GM19395 (cell line): Measurements from ENCODE around the gene LRRC52.

Source experiments
- ATAC-seq: cut with Tn5 transposase; IDR thresholded peaks from one replicate; pipeline ENCODE4 v1.9.1; 2021; ENCODE audit warnings: mild to moderate bottlenecking, moderate library complexity; ENCODE audit not compliant: unreplicated experiment

LRRC52 gene, protein sequence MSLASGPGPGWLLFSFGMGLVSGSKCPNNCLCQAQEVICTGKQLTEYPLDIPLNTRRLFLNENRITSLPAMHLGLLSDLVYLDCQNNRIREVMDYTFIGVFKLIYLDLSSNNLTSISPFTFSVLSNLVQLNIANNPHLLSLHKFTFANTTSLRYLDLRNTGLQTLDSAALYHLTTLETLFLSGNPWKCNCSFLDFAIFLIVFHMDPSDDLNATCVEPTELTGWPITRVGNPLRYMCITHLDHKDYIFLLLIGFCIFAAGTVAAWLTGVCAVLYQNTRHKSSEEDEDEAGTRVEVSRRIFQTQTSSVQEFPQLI

DNA sequence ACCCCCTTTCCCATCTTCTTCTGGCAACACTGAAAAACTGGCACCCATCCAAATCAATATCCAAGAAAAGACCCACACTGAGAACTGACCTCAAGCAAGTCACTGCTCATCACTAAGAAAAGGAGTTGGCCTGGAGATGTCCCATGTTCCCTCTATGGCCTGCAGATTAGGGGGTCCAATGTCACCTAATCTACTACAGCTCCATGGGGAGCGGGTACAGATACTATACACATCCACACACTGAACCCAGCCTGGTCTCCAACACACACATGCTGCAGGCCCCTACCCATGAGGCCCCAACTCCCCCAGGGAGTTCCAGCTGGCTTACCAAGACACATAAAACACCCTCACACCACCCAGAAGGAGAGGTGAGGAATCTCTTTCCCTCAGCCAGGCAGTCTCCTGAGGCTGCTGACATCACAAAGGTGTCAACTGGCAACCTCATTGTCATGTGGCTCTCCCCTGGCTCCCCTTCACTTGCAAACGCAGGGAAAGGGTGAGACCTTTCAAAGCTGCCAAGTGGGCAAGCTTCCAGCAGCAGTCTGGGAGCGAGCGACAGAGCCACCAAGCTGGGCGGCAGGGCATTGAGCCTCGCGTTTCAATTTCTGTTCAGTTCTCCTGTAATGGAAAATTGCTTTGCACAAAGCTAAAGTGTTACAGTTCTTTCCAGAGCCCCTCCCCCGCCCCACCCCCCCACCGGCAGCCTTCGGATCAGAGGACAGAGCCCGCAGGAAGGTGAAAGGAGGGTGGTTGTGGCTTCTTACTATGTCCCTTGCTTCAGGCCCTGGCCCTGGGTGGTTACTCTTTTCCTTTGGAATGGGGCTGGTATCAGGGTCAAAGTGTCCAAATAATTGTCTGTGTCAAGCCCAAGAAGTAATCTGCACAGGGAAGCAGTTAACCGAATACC is at the start of gene LRRC52:
LRRC52 (plus strand) TSS at position 469 of the 907 bp plus-strand sequence; CDS start at position 766, 297 bp downstream.
- ATAC-seq, result no peak

DNA sequence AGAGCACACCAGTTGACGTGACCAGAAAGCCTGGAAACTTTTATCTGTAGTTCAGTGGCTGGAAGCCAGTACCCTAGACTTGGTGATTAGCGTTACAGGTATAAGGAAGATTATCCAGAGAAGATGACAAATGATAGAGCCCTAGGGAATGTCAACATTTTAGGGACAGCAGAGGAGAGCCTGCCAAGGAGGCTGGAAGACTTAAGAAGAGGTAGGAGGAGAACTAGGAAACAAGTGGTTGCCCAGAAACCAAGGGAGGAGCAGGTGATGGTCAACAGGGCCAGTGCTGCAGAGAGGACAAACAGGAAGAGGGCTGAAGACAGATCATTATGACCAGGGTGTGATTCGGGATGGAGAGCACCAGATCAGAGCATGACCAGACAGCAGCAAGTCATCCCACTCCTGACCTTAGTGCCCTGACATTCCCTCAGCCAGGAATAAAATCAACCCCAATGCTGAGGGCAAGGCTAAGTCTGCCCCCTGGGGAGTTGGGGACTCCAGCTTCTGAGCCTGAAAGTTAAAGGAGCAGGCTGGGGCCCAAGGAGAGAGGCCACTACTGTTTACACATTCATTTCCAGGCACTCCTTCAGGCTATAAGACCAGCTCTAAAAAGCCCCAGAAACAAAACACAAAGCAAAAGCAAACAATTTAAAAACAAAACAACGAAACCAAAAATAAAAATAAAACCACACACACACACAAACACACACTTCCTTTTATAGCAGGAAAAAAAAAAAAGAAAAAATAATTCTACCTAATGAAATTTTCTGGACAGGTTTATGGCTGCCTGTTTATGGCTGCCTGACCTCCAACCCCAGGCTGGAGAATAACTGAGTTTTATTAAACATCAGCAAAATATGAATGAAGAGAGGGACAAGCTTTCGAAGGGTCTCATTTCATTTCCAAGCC is 48.6 kb upstream of the LRRC52 start:
- ATAC-seq, result no peak

DNA sequence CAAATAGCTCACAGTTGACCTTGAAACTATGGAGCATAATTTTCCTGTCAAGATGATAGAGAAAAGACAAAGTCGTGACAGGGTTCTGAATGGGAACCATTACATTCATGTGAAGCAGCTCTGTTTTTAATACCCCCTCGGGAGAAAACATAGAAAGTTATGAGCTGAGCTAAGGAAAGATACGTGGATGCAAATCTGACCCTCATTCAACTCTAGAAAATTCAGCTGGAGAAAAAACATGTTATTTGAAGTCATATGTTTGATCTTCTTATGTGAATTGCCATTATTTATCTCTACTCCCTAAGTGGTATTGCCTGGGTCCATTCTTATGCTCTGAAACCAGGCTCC is 48.0 kb upstream of the LRRC52 start:
- ATAC-seq, result no peak

DNA sequence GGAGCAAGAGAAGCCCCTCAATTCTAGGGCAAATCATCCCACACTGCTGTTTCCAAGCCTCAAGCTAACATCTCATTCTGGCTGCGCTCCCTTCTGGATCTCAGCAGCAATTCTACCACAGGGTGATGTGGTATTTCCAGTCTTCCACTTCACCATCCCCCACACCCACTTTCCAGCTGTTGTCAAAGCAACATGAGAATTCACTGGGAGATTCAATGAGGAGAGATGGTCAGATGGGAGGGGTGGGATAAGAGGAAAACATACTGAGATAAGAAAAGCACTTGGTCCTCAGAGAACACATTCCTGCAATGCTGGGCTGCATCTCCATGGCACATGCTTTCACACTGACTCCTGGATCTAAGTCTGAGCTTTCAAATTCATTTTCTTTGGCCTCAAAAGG is 47.3 kb upstream of the LRRC52 start:
- no peak for ATAC-seq

DNA sequence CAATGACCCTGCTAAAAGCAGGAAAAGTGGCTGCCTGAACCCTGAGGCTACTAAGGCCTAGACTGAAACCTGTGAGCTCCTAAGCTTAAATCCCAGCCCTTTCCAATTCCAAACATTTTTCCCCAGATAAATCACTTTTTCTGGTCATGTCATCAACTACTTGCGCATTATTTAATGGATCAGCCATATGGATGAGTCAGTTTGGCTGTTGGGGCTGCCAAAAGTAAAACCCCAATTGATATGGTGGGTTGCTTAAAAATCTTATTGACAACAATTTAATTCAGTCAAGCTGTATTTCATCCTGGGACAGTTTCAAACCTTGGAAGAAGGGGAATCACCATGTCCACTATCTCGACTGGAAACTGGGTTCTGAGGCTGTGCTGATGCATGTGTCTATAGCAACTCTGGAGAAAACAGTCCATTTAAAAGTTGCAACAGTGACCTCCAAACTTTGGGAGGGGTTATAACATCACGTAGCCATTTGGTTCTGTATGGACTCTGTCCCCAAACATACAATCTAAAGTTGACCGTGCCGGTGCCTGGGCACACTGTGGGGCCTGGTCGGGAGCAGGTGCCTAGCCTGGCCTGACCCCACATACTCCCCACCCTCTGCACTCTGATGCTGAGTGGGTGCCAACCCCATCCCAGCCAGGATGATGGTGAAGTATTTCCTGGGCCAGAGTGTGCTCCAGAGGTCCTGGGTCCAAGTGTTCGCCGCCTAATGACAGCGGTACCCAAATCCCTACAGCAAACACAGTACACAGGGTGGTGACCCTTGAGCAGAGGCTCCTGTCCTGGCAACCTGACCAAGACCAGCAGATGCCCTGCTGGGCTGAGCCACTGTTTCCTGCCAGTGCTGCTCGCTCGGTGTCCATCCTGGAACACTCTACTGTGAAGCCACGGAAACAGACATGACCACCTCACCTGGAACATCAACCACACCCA is 46.5 kb upstream of the LRRC52 start:
- ATAC-seq, result no peak

DNA sequence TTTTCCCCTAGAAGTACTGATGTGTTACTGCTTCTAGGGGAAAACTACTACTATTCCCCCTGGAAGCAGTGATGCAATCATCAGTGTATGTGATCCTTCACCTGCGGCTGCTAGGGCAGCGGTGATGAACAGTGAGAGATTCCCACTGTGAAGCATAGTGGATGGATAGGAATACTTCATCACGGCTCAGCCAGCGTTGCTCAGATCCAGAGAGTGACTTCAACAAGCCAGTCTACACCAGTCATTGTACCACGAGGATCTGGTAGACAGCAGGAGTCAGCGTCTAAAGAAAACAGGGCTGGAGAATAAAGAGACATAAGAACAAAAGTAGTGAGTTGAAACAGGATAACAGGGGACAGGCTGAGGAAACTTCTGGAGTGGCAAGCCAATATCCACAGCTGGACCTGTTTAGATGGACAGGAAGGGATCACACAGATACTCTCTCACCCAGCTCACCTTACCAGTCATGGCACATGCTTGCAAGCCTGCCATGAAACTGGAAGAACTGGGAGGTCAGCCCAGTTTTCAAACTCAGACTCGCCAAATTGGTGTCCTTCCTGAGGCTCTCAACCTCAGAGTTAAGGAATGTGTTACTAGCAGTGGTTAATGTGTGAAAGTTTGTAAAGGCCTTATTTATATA is 42.4 kb upstream of the LRRC52 start:
- no peak for ATAC-seq

DNA sequence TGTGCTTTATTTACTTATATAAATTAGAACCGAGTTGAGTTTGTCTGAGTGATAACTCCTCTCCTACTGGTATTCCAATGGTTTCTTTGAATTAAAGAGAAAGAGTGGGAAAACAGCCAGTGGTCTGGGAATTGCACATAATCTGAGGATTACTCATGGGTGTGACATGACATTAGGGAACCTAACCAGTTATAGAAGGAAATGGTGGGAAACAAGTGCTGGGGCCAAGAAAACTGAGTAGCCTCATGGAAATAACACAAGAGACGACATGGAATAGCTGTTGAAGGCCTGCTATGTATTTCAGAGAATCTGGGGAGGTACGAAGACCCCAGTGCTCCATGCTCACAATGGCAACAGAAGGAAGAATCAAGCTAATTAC is 41.8 kb upstream of the LRRC52 start:
- ATAC-seq, result no peak

DNA sequence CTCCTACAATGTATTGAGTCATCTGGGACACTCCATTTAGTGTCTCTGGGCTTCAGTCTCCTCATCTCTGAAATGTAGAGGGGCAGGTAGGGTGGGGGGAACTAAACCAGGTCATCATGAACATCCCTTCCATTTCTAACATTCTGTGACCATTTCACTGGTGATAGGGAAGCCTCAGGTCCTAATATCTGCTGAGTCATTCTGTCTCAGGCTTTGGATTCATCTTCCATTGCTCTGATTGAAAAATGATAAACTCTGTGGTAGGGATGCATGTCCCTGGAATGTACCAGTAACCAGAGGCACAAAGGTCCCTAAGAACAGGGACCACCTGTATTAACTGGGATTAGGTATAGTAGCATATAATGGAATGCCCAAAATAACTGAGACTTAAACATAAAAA is 36.2 kb upstream of the LRRC52 start:
- ATAC-seq, result no peak

DNA sequence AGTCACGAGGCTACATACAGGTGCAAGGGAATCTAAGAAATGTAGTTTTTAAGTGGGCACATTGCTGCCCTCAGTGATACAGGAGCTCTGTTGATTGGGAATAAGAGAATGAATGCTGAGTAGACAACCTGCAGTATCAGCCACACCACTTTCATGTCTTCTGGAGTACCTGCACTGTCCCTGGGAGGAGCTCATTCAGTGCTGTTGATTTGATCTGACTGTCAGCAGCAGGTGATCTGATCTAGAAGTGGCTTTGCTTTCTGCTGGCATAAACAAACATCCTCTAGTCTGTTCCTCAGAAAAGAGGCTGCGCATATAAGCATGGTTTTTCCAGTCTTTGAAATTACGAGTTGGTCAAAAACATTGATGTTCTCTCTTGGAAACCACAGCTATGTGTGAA is 35.5 kb upstream of the LRRC52 start:
- ATAC-seq, result no peak

DNA sequence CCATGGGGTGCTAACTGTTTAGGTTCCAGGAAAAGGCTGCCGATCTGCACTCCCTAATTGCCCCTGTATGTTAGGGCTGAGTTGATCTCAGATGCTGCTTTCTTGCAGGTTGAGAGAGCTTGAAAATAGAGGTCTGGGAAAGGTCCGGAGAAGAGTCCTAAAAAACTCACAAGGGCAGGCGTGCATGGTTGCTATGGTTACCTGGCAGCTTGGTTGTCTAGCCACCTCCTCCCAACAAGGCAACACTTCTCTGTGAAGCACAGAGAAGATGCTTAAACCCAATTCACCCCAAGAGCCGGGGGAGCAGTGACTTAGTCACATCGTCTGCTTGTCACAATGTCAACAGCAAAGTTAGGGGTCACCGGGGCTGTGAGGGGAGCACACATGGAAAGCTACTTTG is 31.0 kb upstream of the LRRC52 start:
- no peak for ATAC-seq

DNA sequence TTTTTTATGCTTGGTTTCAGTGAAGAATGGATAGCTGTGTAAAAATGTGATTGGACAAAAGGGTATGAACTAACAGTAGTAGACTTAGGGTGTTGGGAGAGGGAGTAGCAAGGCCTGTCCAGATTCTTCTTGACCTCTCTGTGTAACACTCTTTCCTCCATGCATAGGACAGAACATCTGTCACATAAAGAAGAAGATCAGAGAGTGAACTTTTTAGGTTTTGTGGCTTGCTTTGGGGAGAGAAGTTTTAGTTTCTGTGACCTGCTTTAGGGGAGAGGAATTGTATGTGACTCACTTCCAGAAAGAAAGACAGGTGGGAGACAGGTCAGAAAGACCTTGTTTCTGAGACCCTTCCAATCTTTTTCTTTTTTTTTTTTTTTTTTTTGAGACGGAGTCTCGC is 27.3 kb upstream of the LRRC52 start:
- ATAC-seq, result no peak

DNA sequence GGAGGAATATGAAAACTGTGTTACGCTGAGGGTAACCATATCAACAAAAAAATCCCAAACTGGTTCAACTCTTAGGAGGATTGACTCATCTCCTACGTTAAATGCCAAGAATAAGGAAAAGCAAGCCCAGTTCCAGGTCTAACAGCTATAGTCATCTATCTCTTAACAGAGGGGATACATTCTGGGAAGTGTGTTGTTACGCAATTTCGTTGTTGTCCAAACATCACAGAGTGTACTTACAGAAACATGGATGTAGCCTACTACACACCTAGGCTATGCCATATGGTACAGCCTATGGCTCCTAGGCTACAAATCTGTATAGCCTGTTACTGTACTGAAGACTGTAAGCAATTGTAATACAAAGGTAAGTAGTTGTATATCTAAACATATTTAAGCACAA is 23.2 kb upstream of the LRRC52 start:
- ATAC-seq, result no peak

DNA sequence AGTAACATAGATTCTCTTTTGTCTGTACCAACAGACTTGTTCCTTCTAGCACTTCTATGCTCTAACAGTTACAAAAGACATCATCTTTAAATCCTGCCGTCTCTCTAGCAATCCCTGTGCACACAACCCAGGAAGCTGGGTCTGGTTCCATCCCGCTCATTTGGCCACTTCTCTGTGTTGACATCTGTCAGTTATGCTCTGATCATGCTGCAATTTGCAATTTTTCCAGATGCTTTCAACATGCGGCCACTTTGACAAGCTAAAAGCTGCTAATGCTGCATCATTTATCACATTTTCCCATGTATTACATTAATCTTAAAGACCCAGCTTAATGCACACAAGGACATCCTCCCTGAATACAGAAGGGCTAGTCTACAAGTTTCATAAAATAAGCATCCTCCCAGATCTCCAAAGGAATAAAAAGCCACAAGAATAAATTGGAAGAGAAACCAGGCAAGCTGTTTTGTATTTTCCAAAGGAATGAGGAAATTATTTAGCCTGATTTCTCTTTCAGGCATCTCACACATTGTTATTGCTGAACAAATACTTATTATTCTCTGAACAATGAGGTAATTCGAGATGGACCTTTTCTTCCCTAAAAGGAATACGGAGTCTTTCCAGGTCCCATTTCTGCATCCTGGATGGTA is 19.0 kb upstream of the LRRC52 start:
- no peak for ATAC-seq

DNA sequence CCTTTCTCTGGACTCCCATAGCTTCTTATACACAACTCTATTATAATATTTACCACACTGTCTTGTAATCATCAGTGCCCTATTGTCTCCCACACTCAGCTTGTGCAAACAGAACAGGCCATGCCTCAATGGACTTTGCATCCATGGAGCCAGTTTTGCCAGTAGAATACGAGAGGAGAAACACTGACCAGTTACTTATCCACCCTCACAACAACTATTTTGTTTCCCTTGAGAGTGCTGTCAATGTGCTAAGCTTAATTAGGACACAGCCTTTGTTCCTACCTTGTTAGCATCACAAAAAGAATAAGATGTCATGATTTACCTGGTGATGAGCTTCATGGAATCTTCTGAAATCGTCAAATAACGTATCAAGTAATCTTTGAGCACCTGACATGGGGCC is 18.1 kb upstream of the LRRC52 start:
- no peak for ATAC-seq

DNA sequence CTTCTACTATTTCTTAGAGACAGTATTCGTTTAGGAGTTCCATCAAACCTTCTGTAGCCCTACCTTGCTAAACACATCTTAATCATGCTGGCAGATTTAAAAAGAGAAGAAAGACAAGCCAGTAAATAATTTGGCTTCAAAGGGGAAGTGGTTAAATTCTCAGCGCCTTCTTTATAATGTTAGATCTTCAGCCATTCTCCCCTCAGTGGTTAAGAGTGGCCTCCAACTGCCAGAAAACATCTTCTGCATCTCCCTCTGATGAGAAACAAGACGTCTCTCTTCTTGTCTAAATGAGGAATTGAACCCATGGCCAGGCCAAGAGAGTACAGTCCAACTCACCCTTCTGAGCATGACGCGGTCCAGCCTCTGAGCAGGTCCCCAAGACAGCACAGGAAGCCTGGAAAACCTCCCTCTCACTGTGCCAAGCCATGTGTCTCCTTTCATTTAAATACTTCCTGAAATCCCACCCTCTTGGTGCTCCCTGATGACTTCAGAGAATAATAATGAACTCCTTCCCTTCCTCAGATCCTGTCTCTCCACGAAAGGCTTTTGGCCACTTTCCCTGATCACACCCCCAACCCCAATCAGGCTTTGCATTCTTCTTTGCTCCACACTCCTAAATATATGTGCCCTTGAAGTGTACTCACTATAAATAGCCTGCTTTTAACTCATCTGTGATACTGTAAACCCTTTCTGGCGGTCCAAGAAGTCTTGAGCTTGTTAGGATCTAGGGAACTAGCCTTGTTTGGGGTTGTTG is 16.4 kb upstream of the LRRC52 start:
- no peak for ATAC-seq

DNA sequence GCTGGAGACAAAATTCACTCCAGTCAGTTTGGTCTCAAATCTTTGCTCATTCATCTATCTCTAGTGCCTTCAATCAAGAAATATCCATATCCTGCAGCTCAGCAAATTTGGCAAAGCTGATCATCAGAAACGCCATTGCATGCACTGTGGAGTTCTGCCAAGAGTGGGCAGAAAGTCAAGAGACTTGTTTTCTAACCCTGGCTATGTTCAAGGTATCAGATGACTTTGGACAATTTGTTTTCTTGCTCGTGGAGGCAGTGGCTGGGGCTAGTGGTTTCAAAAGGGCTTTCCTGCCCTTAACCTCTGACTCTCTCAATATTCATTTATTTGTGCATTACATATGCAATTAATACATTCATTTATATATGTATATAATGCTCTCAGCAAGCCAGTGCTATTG is 12.8 kb upstream of the LRRC52 start:
- no peak for ATAC-seq

DNA sequence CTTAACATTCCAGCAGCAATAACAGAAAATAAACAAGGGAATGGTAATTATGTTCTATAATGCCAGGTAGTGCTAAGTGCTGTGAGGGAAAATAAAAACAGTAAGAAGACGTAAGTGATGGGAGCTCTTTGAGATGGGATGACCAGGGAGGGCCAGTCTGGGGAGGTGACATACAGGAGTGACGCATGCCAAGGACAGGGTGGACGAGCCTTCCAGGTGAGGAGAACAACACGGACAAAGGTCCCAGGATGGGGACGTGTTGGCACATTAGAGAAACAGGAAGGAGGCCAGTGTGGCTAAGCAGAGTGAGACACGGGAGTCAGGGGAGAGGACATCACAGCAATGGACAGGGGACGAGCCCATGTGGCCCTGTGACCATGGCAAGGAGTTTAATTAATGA is 11.7 kb upstream of the LRRC52 start:
- no peak for ATAC-seq

DNA sequence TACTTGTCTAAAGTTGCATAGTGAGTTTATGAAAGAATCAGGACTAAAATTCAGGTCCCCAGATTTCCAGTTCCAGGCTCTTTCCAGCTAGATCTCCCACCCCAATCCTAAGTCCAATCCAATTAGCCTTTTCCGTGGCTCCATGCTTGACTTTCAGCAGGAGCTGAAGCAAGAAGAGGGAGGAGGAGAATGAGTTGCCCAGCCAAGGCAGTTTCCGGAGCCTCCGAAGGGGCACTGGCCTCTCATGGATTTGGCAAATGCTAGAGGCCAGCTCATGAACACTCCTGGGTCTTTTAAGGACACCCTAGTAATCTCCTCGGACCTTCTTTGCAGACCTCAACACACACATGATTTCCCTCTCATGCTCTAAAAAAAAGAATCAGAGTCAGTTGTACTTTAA is 10.5 kb upstream of the LRRC52 start:
- no peak for ATAC-seq

DNA sequence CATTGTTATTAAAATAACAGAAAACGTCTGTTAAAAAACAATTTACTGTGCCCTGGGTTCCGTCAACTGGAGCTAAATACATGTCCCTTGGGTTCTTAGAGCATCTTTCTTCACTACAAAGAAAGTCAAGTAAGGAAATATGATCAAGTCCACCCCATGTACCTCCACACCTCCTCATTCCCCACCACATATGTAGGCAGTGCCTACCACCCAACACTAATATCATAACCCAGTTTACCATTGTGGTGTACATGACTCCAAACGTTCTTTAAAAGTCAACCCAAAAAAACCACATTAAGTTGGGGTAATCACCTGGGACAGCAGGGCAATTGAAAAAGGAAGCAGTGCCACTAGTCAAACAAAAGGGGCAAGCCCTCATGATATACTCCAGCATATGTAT is 7.8 kb upstream of the LRRC52 start:
- no peak for ATAC-seq
